GM18526 (cell line): ENCODE results near the gene PTX4.

Source experiments
- POLR2A ChIP-seq: IDR thresholded peaks from 3 replicates; pipeline ENCODE4 v1.6.1; 2011; ENCODE audit not compliant: insufficient read length; ENCODE audit errors: extremely low read depth

The PTX4 gene

DNA sequence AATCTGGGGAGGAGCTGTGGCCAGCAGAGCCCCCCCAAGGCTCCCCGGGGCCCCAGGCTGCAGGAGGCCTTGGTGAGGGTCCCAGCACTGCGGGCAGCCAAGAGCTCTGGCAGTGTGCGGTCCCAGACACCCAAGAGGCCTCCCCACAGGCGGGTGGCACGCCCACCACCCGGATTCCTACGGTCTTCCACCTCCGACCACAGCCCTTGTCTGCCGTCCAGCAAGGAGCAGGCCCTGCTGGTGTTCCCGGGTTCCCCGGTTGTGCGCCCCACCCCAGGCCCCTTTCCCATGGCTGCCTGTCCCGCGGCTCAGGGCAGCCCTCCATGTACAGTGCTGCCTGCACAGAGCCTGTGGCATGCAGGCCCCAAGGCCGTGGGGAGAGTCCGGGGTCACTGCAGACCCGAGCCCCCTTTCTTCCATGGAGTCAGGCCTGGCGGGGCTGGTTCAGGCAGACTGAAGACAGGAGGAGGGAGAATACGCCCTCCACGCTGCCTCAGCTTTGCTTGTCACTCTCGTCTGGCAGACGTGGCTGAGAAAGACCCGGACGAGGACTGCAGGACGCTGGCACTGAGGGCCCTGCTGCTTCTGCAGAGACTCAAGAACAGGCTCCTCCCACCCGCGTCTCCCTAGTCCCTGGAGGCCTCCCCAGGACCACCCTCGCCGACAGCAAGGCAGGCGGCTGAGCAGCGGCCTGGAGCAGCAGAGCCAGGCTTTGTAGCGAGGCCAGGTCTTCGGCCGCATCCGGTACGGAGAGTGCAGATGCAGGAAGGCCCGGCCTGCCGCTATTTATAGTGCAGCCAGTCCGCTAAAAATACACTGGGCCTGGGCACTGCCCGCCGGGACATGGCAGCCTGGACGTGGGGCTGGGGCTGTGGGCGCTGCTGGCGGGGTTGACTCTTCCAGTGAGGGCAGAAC, 20.8 kb upstream of the PTX4 start:
- no peak for TF ChIP-seq POLR2A

DNA sequence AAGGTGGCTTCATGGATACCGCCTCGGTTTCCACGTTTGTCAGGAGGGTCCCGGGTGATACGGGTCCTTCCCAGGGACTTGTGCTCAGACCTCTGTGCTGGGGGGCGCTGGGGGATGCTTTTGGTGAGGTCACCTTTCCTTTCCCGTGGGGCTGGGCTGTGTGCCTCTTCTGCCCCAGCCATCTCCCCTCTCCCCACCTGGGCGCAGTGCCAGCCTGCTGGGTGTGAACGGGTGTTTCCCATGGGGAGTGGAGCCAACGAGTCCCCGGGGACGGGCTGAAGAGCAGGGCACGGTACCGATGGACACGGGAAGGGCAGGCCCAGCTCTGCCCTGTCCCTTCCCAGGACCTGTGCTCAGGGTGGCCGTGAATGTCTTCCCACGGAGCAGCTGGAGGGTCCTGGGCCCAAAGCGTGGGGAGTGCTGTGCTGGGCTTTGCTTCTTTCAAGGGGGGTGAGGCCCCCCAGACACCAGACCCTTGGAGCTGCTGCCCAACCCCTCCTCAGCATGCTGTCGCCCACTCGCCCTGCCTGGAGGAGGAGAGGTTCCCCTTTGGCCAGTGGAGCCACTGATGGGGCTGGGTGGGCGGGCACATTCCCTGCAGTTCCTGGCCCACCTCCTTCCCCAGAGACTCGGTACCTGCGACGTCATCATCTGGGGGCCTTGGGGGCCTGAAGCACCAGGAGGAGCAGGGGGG, 19.9 kb upstream of the PTX4 start:
- no peak for TF ChIP-seq POLR2A

DNA sequence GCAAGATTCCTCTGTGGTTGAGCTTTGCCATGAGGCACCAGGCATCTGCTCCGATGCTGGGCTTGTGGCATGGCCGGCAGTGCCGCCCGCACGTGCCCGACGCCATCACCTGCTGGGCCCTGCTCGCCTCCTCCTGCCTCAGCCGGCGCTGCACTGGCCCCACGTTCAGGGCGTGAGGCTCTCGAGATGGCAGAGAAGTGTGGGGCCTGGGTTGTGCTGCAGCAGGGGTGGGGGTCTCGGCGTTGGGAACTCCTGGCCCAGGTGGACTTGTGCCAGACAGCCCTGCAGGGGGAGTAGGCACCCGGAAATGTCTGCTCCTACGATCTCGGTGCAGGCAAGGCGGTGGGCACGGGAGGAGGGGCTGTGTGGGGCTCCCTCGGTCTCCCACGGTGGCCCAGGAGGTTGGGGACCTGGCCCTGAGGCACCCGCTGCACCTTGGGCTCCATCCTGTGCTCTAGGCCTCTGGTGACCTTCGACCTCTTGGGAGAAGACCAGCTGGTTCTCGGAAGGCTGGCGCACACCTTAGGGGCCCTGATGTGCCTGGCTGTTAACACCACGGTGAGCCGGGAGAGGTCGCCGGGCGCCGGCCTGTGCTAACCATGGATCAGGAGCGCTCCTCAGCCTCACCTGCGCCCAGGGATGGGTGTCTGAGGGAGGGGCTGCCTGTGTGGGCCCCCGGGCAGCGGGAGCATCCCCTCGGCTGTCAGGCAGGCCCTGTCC, 17.9 kb upstream of the PTX4 start:
- no peak for TF ChIP-seq POLR2A

DNA sequence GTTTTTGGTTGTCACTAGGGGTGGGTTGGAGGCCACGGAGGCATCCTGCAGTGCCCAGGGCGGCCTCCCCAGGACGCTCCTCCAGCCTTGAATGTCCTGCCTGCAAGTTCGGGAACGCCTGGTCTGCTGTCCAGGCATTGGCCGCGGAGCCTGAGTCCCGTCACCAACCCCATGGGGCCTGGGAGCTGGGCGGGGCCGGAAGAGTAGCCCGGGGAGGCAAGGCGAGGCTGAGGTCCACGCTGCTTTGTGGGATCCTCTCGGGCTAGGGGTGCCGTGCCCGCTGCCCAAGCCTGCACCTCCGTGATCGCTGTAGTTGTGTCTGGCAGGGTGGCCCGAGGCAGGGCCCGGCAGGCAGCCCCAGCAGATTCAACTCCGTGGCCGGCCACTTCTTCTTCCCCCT, 17.2 kb upstream of the PTX4 start:
- no peak for TF ChIP-seq POLR2A

DNA sequence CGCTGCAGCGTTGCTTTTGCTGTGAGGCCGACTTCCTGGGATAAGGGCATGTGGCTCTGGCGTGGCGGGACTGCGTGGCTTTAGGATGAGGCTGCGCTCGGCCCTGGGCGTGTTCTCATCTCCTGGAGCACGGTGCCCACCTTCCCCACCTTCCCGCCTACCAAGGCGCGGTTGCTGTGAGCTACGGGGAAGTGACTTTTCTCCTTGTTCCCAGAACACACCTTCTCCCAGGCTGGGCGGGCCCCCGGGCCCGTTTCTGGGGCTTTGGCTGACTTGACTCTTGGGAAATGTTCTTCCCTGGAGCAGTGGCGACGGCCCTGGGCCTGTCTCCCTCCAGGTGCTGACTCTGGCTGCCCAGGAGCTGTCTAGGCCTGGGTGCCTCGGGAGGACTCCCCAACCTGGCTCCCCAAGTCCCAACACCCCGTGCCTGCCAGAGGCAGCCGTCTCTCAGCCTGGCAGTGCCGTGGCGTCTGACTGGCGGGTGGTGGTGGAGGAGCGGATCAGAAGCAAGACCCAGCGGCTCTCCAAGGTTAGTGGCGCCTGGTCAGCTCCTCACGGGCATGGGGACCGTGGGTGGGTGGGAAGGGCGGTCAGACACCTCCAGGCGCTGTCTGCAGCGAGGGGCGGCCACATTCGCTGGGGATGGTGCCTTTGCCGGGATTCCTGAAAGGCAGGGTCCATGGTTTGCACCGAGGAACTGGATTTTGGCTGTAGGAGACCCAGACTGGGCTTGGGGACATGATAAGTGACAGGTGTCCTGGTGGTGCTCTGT, 16.5 kb upstream of the PTX4 start:
- no peak for TF ChIP-seq POLR2A

DNA sequence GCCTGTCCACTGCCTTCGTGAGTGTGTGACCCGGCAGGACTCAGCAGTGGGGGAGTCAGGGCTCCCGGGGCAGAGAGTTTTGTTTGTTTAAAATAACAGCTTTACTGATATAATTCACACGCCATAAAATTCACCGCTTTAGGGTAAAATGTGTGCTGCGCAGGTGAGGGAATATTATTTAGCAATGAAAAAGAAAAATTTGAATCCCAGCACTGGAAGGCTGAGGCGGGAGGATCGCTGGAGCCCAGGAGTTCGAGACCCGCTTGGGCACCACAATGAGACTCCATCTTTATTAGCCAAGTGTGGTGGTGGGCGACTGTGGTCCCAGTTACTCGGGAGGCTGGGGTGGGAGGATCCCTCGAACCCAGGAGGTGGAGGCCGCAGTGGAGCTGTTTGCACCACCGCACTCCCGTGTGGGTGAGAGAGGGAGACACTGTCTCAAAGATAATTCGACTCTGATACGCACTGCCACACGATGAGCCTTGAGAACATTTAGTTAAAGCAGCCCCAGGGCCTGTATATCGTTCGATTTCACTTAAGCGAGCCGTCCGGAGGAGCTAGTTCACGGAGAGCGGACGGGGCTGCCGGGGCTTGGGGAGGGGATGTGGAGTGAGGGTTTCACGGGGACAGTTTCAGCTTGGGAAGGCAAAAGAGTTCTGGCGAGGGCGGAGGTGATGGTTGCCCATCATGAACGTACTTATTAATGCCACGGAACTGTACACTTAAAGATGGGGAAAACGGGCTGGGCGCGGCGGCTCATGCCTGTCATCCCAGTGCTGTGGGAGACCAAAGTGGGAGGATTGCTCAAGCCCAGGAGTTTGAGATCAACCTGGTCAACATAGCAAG, 14.6 kb upstream of the PTX4 start:
- no peak for TF ChIP-seq POLR2A

DNA sequence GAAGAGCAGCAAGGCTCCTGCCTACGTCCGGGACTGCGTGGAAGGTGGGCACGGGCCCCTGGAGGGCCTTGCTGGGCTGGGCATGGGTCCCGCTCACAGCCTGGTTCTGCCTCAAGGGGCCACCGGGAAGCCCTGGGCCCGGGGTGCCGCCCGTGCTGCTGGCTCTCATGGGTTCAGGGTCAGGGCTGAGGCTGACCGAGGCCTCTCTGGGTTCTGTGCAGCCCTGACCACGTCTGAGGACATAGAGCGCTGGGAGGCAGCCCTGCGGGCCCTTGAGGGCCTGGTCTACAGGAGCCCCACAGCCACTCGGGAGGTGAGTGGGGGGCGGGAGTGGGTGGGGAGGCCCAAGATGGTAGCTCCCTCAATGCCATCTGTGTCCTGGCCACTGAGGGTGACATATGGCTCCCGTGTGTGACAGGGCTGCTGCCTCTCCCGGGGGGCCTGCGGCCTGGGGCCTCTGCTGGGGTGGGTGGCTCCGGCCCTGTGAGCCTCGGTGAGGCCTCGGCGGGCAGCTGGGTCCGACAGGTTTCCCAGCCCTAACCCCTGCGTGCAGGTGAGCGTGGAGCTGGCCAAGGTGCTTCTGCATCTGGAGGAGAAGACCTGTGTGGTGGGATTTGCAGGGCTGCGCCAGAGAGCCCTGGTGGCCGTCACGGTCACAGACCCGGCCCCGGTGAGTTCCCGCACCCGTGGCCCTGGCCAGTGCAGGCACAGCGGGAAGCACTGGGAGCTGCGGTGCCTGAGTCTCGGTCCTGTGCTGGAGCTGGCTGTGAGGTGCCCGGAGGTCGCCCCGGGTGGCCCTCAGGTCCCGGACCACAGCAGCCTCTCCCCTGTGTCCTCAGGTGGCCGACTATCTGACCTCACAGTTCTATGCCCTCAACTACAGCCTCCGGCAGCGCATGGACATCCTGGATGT, 13.6 kb upstream of the PTX4 start:
- TF ChIP-seq POLR2A, result no peak

DNA sequence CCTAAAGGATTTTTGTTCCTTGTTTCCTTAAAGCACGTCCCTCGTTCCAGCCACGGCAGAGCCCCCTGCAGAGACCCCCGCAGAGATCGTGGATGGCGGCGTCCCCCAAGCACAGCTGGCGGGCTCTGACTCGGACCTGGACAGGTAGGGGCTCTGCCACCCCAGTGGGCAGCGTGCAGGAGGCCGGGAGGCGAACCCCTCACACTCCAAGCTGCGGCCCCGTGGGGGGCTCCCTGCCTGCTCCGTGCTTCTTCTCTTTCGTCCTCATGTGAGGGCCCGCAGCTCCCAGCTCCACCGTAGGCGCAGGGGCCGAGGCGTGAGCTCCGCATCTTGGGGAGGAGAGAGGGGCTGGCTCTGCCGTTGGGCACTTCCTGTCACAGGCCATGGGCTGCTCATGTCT, 12.9 kb upstream of the PTX4 start:
- TF ChIP-seq POLR2A, result no peak

DNA sequence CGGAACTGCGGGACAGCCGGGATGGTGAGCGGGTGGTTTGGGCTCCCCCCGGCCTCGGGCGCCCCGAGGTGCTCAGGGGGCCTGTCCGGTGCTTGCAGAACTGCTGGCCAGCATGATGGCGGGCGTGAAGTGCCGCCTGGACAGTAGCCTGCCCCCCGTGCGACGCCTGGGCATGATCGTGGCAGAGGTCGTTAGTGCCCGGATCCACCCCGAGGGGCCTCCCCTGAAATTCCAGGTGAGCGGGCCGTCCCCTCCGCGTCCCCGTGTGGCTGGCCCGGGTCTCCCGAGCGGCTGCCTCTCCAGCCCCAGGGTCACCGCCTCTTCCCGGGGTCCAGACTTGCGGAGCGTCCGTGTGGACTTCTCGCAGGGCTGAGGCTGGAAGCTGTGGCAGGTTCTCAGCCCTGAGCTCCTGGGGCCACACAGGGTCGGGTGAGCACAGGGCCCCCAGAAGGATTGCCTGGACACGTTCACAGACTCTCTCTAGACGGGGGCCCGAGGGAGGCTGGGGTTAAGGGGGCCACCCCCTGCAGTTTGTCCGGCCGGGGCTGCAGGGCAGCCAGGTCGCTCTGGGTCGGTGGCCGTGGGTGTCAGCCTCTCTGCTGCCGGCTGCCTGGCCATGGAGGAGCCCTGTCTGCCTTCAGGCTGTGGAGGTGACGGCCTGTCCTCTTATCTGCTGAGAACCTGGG, 11.9 kb upstream of the PTX4 start:
- no peak for TF ChIP-seq POLR2A

DNA sequence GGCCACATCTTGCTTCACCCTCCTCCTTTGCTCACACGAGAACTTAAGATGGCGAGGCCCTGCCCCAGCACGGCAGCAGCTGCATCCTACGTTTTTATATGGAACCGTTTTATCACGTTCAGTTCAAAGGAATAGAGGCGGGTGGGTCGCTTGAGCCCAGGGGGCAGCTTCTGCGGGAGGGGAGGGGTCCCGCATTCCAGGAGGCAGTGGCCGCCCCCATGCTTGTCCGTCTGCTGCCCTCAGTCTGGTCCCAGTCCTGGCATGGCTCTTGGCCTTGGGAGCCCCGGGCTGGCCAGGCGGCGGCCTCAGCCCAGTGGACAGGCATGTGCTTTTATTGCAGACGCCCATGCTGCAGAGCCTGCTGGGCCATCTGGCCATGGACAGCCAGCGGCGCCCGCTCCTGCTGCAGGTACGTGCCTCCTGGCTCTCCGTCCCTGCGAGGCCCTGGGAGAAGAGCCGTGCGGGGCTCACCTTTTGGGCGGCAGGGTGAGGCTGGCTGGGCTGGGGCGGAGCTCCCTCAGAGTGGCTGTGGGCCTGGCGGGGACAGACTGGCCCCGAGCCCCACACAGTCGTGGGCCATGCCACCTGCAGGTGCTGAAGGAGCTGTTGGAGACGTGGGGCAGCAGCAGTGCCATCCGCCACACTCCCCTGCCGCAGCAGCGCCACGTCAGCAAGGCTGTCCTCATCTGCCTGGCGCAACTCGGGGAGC, 11.2 kb upstream of the PTX4 start:
- no peak for TF ChIP-seq POLR2A

DNA sequence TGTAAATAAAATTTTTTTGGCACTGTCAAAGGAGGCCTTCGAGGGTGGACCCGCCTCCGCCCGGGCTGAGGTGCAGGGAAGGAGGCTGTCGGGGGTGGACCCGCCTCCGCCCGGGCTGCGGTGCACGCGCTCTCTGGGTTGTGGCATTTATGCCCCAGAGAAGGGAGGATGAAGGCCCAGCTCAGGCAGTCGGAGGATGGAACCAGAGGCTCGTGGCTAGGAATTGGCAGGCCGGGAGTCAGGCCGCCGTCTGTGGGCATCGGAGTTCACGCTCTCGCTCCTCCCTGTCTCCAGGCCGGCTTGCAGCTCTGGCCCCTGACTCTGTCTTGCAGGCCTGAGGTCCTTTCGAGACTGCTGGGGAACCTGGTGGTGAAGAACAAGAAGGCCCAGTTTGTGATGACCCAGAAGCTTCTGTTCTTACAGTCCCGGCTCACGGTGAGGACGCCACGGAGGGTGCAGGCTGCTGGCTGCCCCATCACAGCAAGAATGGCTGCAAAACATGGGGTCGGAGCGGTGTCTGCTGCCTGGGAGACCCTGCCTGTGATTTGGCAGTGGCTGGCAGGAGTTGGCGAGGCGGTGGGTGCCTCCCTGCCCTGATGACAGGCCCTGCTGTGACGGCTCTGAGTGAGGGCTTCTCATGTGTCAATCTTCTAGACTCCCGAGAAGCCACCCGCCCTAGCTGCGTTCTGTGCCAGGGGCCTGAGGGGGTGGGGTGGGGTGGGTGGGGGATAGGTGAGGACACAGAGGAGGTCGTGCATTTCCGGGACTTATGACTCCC, 10.3 kb upstream of the PTX4 start:
- no peak for TF ChIP-seq POLR2A
